Stimulated activated CD8-positive, alpha-beta memory T cell treated with anti-CD3 and anti-CD28 coated beads, Interleukin-4, amount 100 ng/mL, for 4 hours (primary cell): Measurements from ENCODE around the gene CCDC136.

Experiments used
- DNase-seq, 2 donors: peaks; one replicate each; pipeline ENCODE4 v3.0.0-alpha.2; 2020; ENCODE audit warnings: low read depth in 2 of 2, low spot score in 1 of 2

The CCDC136 gene

DNA sequence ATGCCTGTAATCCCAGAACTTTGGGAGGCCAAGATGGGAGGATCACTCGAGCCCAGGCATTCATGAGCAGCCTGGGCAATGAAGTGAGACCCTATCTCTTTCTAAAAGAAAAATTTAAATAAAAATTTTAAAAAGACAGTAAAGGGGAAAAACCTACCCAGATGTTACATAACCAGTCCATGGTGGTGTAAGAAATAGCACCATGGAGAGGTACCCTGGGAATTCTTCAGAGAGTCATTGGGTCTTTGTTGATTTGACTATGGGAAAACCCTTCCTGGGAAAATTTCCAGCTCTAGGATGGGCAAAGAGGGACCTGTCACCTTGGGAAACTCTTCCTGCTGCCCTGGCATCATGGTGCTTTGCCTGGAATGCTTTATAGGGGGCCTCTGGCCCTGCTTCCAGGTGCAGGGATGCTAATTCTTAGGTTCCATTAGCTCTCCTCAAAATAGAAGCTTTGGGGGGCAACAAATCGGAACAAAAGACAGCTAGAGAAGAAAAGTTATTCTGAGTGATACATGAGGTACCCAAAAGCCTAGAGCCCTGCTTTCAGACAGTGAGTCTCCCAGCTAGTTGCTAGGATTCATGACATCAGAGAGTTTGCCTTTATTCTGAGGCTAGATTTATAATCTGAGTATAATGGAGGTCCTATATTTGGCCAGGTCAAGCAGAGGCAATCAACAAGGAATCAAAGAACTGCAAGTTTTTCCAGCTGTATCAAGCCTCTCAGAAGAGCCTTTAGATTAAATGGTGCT, 10.1 kb downstream of the CCDC136 start:
- DNase-seq: no peak

DNA sequence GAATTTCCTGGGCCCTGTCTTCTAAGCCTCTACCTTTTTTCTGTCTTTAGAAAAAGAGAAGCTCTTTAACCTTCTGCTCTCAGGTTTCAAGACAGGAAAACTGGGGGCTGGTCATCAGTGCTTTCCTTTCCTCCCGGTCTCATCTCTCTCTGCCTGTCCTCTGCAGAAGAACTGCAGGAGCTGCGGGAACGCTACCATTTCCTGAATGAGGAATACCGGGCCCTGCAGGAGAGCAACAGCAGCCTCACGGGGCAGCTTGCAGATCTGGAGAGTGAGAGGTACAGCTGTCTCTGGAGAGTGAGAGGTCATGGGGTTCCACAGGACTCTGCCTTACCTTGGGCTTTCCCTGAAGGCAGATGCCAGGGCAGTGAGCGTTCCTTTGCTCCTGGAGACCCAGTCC, 12.7 kb downstream of the CCDC136 start:
- no peak for DNase-seq

DNA sequence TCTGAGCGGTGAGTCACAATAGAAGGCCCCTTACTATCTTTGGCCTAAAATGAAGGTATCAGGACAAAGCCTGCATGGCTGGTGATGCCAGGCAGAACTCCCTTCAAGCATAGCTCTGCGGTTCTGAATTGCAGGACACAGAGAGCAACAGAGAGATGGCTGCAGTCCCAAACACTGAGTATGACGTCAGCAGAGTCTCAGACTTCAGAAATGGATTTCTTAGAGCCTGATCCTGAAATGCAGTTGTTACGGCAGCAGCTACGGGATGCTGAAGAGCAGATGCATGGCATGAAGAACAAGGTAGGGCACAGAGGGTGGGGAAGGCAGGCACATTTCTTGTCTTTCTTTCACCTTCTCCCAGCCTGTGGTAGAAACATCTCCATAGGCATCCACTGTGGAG, 13.5 kb downstream of the CCDC136 start:
- no peak for DNase-seq

DNA sequence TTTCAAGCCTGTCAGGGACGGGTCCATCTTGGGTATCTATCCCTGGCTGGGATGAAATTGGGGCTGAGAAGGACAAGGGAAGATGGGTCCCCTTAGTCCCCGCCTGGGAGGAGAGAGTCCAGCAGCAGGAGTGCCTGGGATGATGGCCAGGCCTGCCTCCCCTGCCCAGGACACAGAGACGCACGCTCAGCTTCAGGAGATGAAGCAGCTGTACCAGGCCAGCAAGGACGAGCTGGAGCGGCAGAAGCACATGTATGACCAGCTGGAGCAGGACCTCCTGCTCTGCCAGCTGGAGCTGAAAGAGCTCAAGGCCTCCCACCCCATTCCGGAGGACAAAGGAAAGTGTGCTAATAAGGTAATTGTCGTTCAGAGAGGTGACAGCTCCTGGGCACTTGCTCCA, 15.4 kb downstream of the CCDC136 start:
- DNase-seq: no peak

DNA sequence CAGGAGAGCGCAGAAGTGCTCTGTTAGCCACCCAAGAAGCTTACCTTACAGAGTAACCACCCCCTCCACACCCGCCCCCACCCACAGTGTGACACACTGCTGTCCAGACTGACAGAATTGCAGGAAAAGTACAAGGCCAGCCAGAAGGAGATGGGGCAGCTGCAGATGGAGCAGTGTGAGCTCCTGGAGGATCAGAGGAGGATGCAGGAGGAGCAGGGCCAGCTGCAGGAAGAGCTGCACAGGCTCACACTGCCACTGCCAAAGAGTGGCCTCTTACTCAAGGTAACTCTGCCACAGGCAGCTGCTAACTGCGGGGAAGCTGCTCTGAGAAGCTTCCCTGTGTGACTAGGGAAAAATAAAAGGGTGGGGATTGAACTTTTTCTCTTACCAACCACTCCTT, 17.6 kb downstream of the CCDC136 start:
- DNase-seq: no peak

DNA sequence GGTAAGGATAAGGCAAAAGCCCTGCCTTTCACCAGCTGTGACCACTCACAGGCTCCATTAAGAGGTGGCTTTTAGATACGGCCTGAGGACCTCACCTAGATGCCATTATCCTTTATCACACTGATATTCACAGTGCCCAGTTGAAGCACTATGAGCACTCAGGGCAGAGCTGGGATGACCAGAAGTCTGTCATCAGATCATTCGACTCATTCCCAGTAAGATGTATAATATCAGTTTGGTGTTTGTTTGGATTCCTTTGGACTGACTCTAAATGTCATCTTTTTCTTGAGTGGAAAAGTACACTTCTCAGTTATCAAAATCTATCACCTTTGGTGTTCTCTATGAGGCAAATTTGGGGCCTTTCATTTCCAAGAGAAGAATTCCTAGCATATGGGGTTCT, 18.7 kb downstream of the CCDC136 start:
- DNase-seq: no peak

DNA sequence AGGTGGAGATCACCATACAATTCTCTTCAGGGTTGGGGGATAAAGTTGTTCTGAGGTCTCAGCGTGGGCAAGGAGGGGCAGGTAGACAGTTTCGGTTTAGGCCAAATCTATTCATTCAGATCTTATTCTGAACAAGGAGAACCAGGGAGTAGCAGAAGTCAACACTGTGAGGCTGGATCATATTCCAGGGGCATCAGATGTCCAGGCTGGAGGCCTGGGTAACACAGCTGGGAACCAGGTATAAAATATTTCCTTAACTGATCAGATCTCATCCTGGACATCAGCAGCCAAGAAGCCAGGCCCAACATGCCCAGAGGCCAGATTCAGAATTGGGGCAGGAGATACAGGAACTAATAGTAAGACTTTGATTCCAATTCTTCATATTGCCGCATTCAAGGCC, 19.2 kb downstream of the CCDC136 start:
- DNase-seq: no peak

DNA sequence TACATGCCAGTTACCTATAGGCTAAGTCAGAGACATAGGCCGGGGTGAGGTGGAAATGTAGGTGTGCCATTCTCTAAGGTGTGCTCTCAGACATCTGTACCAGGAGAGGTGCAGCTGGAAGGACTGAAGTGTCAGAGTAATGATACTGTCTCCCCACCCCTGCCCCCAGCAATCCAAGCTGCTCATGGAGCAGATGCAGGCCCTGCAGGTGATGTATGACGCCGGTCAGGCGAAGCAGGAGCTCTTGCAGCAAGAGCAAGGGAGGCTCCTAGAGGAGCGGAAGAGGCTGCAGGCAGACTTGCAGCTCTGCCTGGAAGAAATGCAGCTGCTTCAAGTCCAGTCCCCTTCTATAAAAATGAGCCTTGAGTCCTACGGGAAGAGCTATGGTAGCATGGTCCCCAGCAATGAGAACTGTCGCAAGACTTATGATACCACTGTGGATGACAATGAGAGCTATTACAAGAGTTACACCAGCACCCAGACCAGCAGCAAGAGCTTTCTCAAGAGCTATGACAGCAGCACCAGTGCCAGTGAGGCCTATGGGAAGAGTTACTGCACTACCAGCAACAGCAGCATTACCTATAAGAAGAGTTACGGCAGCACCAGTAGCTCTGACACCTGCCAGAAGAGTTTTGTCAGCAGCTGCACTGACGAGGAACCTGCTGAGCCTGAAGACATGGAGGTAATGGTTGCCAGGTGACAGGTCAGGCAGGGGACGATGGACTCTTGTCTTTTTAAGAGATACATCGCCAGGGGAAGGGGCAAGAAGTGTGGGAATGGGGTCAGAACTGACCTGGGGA, 20.1 kb downstream of the CCDC136 start:
- DNase-seq: no peak

DNA sequence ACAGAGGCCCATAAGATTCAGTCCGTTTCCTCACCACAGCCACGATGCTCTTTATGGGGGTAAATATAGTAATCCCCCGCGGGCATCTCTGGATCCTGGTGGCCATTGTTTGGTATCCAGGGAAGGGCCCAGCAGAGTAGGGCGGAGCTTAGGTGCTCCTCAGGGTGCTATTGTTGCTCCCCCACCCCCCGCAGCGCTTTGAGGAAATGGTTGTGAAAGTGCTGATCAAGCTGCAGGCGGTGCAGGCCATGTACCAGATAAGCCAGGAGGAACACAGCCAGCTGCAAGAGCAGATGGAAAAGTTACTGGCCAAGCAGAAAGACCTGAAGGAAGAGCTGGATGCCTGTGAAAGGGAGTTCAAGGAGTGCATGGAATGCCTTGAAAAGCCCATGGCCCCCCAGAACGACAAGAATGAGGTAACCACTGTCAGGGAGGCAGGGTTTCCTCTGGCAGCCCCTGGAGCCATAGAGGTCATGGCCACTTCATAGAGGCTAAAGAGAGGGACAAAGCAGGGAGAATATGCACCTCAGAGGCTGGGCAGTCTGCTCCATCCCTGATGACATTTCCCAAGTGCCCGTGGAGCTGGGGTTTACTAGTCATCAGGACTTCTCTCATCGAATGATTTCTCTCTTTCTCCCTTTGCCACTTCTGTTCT, 20.9 kb downstream of the CCDC136 start:
- no peak for DNase-seq

DNA sequence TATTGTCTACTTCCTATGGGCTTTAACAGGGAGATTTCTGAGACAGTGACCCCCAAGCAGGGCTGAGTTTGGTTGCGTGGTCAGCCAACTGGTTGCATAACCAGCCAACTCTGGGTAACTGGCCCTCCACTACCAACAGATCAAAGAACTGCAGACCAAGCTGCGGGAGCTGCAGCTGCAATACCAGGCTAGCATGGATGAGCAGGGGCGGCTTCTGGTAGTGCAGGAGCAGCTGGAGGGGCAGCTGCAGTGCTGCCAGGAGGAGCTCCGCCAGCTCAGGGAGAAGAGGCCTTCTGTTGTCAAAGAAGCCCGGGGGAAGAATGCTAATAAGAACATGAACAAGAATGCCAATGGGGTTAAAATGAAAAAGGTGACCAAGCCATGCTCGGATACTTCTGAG, 22.7 kb downstream of the CCDC136 start:
- no peak for DNase-seq

DNA sequence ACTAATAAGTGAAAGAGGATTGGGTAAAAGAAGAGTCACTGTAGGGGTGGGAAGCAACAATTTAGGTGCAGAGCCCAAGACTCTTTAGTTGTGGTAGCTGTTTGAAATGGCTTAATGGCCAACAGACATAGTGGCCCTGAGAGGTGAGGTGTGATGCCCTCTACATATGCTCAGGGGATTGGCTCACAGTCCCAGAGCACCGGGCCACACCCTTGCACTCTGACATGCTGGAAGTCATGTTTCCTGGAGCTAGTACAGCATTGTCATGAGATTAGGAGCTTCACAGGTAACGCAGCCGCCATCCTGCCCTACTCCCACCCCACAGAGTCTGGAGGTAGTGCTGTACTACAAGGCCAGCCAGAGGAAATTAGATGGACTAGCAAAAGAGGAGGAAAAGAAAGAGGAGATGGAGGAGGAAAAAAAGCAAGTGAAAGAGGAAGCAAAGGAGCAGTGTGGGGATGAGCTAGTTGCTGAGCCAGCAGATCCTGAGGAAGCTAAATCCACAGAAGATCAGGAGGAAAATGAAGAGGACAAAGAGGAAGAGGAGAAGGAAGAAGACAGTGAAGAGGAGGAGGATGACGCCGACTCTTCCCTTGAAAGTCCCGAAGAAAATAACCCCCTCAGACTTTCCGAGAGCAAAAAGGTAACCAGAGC, 23.6 kb downstream of the CCDC136 start:
- DNase-seq: no peak

DNA sequence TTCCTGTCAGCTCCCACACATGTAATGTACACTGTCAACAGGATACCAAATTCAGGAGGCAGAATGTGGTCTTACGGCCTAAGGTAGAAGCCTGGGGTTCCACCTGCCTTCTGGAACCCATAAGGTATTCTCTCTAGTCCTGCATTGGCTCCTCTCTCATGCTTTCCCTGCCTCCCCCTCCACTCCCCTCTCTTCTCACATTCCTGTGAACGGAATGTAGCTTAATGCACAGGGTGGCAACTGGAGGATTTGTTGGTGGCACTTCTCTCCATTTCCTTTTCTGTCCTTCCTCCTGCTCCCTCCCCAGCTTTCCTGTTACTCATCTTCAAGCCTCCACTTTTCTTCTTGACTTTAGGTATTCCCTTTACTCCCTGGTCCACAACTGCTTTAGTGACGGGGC, 26.9 kb downstream of the CCDC136 start:
- DNase-seq: no peak

DNA sequence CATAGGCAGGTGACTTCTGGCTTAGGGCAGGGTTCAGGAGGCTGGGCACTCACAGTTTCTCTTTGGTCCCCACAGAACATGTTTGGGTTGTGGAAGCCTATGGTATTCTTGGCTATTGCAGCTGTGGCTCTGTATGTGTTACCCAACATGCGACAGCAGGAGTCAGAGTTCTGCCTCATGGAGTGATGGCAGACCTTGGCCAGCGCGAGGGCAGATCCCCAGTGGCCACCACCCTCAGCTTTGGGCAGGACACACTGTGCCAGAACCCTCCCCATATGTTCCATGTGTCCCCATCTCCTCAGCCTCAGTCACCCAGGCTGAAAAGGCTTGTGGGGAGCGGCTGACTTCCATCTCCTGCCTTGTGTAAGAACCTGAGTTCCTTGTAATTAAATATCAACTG, 30.0 kb downstream of the CCDC136 start:
- DNase-seq: no peak

DNA sequence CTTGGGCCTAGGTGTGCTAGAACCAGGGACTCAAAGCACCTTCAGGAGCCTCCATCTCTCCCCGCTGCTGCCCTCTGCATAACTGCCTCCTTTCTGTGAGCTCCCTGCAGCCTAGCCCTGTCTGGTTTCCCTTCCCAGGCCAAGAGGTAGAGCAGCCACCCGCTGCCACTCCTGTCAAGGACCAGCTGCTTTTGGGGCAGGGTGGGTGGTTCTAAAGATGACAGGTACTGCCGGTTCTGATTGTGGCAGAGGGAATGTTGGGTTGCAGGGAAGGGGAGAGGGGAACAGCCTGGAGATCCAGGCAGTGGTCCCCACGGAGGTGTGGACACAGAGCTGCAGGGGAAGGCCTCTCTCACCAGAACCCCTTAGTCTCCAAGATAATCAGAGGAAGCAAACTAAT, 34.7 kb downstream of the CCDC136 start:
- DNase-seq: no peak

DNA sequence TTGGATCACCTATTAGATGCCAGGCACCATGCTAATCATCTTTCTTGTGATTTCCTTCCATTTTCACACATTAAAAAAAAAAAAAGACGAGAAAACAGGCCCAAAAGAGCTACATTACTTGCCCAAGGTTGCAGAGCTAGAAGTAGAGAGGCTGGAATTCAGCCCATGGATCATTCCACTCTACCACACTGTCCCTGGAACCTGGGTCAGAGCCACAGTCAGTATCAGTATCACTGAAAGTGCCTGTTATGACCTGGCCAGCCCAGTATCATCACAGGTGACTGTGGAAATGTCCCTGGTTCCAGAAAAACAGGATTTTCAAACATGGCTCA, 35.1 kb downstream of the CCDC136 start:
- no peak for DNase-seq

DNA sequence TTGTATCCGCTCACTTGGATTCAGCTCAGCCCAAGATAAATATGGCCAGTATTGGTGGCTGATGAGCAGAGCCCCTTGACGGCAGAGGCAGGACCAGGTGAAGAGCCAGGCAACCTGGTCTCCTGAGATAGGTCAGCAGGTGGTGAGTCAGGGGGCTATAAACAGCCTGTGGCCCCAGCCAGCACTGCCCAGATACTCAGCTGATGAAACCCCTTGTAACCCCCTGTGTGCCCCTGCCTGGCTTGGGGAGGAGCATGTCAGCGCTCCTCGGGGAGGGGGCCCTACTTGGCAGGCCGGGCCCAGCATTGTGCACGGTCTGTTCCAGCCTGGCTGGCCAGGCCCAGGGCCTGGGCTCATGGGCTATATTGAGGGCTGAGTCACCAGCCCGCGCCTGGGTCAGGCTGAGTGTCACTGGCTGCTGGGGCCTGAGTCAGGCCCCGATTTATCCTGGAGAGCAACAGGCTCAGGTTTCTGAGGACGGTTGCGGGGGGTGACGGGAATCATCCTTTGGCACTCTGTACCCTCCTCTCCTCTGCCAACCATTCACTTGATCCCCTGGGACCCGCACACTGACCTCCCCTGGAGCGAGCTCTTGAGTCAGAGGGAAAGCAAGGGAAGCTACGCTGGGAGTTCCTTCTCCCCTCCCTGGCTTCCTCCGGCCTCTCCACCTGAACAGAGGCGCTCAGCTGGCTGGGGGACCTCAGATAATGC, 35.6 kb downstream of the CCDC136 start:
- no peak for DNase-seq

DNA sequence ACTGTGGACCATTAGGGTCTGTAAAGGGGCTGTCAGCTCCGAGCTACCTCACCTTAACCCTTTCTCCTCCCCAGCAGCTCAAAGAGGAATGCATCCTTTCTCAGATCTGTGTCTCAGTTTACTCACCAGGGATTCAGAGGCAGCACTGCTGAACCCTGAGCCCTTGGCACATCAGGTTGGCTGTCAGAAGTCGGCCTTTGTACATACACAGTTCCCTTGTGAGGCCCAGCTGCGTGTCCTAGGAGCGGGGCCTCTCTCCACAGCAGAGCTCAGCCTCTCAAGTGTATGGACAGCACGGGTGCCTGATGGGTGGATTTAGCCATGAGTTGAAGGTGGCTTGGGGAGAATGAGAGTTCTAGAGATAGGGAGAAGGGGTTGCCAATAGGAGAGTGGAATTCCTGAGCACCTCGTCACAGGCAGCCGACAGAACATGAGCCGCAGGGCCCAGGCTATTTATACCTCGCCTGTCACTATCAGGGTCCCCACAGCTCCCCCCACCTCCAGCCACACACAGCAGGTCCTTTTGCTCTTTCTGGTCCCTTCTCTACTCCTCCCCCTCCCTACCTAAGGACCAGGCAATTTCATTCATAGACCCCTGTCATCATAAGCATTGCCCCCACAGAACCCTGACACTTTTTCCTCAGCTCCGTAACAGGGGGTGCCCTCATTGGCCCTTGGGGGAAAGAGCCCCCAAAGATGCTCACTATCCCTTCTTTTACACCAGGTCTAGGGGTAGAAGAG, 36.4 kb downstream of the CCDC136 start:
- no peak for DNase-seq

DNA sequence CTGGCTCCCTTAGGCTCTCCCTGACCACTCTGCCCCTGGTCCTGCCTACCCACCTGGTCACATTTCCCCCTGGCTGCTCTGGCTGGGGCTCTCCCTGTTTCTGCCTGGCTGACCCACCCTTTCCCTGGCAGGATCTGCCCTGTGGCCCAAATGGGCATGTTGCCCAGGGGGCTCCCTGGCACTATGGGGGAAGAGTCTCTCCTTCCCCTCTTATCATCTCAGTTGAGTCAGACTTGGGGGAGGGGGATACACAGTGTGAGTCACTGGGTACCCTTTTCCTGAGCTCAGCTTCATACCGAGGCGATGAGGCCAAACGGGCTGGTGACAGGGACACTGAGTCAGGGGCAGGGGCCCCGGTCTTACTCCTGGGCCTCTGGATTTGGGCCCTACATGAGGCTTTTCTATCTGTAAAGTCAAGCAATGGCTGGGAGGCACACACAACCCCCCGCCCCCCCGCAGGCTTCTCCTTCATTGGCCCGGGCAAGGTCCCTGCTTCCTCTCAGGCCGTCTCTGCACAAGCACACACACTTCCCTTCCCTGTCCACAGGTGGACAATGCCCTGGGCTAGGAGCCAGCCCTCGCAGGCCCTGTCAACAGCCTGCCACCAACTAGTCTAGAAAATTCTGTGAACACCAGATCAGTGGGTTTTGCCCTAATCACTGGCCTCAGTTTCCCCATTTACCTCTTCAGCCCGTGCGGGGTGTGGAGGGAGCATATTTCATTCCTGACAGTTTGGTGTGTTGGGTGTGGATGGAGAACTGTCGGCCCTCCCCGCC, 37.8 kb downstream of the CCDC136 start:
- DNase-seq: no peak

DNA sequence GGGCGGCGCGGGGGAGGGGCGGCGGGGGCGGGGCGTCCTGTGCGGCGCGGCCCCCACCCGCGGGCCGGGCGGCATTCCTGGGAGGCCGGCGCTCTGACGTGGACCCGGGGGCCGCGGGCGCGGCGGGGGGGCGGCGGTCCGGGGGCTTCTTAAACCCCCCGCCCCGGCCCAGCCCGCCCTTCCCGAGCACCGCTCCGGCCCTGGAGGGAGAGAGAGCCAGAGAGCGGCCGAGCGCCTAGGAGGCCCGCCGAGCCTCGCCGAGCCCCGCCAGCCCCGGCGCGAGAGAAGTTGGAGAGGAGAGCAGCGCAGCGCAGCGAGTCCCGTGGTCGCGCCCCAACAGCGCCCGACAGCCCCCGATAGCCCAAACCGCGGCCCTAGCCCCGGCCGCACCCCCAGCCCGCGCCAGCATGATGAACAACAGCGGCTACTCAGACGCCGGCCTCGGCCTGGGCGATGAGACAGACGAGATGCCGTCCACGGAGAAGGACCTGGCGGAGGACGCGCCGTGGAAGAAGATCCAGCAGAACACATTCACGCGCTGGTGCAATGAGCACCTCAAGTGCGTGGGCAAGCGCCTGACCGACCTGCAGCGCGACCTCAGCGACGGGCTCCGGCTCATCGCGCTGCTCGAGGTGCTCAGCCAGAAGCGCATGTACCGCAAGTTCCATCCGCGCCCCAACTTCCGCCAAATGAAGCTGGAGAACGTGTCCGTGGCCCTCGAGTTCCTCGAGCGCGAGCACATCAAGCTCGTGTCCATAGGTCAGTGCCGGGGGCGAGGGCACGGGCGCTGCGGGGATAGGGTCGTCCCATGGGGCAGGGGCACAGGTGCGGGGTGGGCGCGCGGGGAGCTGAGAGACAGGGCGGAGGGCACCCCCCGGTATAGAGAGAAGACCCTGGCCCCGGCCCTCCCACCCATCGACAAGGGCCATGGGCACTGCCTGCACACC, 38.7 kb downstream of the CCDC136 start, which contains the start of gene FLNC:
FLNC (plus strand) TSS at position 176 of the 947 bp plus-strand sequence; CDS start at position 408, 232 bp downstream.
- no peak for DNase-seq
